Endothelial cell of umbilical vein (primary cell): ENCODE measurements around the gene PARS2.

ENCODE experiments used
- CTCF ChIP-seq, 2 donors: IDR thresholded peaks; 1 replicate in 1 of 2; 2 replicates in 1 of 2; pipeline ENCODE4 v1.5.1; 2011; ENCODE audit warnings: low read length in 2 of 2, mild to moderate bottlenecking in 2 of 2, moderate library complexity in 2 of 2, control low read depth in 1 of 2, inconsistent platforms in 1 of 2, low read depth in 1 of 2; ENCODE audit not compliant: insufficient read depth in 1 of 2; ENCODE audit errors: extremely low read depth in 1 of 2
- POLR2A ChIP-seq: IDR thresholded peaks from 2 replicates; pipeline ENCODE4 v1.6.1; 2012; ENCODE audit warnings: low read depth, mild to moderate bottlenecking, control low read depth, low read length

DNA sequence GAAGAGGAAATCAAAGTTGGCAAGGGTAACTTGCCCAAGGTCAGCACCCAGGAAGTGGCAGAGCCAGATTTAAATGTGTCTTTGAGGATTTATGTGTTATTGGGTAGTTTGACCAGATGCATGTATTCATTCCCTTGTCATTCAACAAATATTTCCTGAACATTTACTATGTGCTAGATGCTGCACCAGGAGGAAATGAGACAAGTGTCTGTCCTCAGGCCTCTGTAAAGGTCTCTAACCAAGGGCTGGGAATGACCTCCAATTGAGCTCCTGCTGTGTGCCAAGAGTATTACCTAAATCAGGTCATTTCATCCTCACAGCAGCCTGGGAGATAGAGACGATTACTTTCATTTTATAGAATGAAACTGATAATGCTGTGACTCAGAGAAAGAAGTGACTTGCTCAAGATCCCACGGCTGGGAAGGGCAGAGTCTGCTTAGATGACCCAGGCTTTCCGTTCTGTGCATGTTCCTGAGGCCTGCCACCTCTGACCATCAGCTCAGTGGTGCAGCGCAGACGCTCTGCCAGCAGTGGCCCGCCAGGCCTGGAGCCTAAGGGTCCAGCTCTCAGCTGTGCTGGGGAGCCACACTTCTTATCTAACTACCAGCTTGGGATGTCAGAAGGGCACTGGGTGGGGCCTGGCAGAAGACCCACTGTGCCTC lies 40.3 kb upstream of the PARS2 start:
- no peak for TF ChIP-seq CTCF (IDR thresholded peaks at IDR 0.05; ENCODE audit: extremely low read depth in 1 of 2, insufficient read depth in 1 of 2, low read depth in 1 of 2, low read length in 2 of 2)
- no peak for TF ChIP-seq POLR2A
